ENCODE results near the gene ADAM10.

- TF ChIP-seq, protein P1, sequence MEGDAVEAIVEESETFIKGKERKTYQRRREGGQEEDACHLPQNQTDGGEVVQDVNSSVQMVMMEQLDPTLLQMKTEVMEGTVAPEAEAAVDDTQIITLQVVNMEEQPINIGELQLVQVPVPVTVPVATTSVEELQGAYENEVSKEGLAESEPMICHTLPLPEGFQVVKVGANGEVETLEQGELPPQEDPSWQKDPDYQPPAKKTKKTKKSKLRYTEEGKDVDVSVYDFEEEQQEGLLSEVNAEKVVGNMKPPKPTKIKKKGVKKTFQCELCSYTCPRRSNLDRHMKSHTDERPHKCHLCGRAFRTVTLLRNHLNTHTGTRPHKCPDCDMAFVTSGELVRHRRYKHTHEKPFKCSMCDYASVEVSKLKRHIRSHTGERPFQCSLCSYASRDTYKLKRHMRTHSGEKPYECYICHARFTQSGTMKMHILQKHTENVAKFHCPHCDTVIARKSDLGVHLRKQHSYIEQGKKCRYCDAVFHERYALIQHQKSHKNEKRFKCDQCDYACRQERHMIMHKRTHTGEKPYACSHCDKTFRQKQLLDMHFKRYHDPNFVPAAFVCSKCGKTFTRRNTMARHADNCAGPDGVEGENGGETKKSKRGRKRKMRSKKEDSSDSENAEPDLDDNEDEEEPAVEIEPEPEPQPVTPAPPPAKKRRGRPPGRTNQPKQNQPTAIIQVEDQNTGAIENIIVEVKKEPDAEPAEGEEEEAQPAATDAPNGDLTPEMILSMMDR (IDR thresholded peaks at IDR 0.05; ENCODE audit: low read length), result no peak
- TF ChIP-seq EZH2 (IDR thresholded peaks at IDR 0.05; ENCODE audit: borderline replicate concordance, low read length), result no peak
These were observed 172.8 kb downstream of the ADAM10 start for GRCh38 chr15:58576657-58577056.

Data from OCI-LY1 (cell line).